Caco-2 (cell line): Measurements from ENCODE around the gene SDK2. TPM values are rescaled to one million over a fixed set of nuclear protein-coding genes. Genes with fewer than 3 reads are reported as not detected.

ENCODE experiments used
- BruUV-seq: library from RNA; stranded (reverse); fragments of 400-500 nt; replicated peaks from 2 replicates; lab custom pipeline; 2021; lab: Mats Ljungman, UMichigan
- CTCF ChIA-PET: fragments of 300-600 bp; sonication (Branson Sonifier 250); formaldehyde crosslinking; loops from one replicate; lab custom pipeline; 2022; ENCODE audit warnings: antibody characterized with exemption; lab: Charles Lee
- POLR2A ChIA-PET: fragments of 300-600 bp; sonication (Branson Sonifier 250); formaldehyde crosslinking; loops from one replicate; lab custom pipeline; 2022; ENCODE audit warnings: antibody characterized with exemption; lab: Charles Lee
- DNase-seq, 2 experiments: peaks; one replicate each; pipeline versions ENCODE4 v3.0.0 to v3.0.0-alpha.2; 2020 to 2022
- H3K27me3 ChIP-seq: replicated peaks from 2 replicates; pipeline ENCODE4 v1.6.0; 2011; ENCODE audit warnings: low read length; ENCODE audit not compliant: control insufficient read depth, insufficient read depth
- H3K36me3 ChIP-seq: 2 replicates; pipeline ENCODE4 v1.5.1; 2011; ENCODE audit warnings: low read length; ENCODE audit not compliant: control insufficient read depth, insufficient read depth
- H3K4me1 ChIP-seq: fragments of 250-450 bp; sonication (Bioruptor Pico); 2 replicates; pipeline ENCODE4 v1.5.1; 2020; ENCODE audit warnings: mild to moderate bottlenecking
- H3K4me3 ChIP-seq: 2 replicates; pipeline ENCODE4 v1.5.1; 2011; ENCODE audit warnings: low read depth, mild to moderate bottlenecking, control low read depth, low read length
- H3K9me3 ChIP-seq: fragments of 250-450 bp; sonication (Bioruptor Pico); 2 replicates; pipeline ENCODE4 v1.5.1; 2020; ENCODE audit warnings: mild to moderate bottlenecking, moderate library complexity
- H3K27ac Mint-ChIP-seq: one replicate; pipeline ENCODE4 v1.8.0; 2022; ENCODE audit warnings: mixed read lengths; ENCODE audit not compliant: unreplicated experiment
- H3K27me3 Mint-ChIP-seq: one replicate; pipeline ENCODE4 v1.8.0; 2022; ENCODE audit warnings: mixed read lengths; ENCODE audit not compliant: insufficient read depth, unreplicated experiment
- H3K36me3 Mint-ChIP-seq: one replicate; pipeline ENCODE4 v1.8.0; 2022; ENCODE audit warnings: mild to moderate bottlenecking, mixed read lengths; ENCODE audit not compliant: insufficient read depth, unreplicated experiment
- H3K4me1 Mint-ChIP-seq: one replicate; pipeline ENCODE4 v1.8.0; 2022; ENCODE audit warnings: low read depth, mixed read lengths; ENCODE audit not compliant: unreplicated experiment
- H3K4me3 Mint-ChIP-seq: one replicate; pipeline ENCODE4 v1.8.0; 2022; ENCODE audit warnings: mild to moderate bottlenecking, moderate library complexity, mixed read lengths; ENCODE audit not compliant: unreplicated experiment
- H3K9me3 Mint-ChIP-seq: one replicate; pipeline ENCODE4 v1.8.0; 2022; ENCODE audit warnings: mixed read lengths; ENCODE audit not compliant: unreplicated experiment
- intact Hi-C: fragments of 100-400 bp; cut with micrococcal nuclease; formaldehyde crosslinking; loops from one replicate; pipeline ENCODE4 v1.10.0; 2022; ENCODE audit not compliant: unreplicated experiment
- total RNA-seq: library from RNA; stranded (reverse); gene quantifications from 2 replicates; pipeline ENCODE4 v1.2.3, GENCODE V29; 2022
- TF ChIP-seq, protein P1 (sequence below), 2 experiments: fragments of 200-600 bp in 1 of 2; IDR thresholded peaks; 1 replicate in 1 of 2; 2 replicates in 1 of 2; pipeline versions ENCODE4 v1.5.1 to v1.8.0; 2011 to 2022; ENCODE audit warnings: antibody characterized with exemption in 1 of 2, control low read depth in 1 of 2, inconsistent platforms in 1 of 2, low read depth in 1 of 2, low read length in 1 of 2, mild to moderate bottlenecking in 1 of 2, moderate library complexity in 1 of 2; ENCODE audit not compliant: insufficient read depth in 1 of 2, severe bottlenecking in 1 of 2, unreplicated experiment in 1 of 2

The SDK2 gene
- total RNA-seq, 1 experiment from 2014 or later, result 0.09 TPM

DNA sequence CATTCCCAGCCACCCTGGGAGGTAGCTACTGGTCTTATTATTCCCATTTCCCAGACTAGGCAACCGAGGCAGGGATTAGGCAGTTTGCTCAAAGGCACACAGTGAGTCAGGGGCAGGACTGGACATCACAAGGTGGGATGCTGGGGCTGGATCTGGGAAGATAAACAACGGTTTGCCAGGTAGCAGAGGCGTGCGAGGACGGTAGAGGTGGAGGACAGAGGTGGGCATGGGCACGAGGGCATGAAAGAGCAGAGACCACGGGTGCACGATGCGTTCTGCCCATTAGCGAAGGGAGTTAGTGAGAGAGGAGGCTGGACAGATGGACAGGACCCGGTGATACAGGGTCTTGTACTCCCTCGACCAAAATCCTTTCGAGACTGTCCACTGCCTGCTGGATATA, 148.0 kb downstream of the SDK2 start:
- H3K4me1 ChIP-seq, result no peaks in the 10 kb centered on the region
- no peaks in the 10 kb centered on the region; the same call in 1 of the 2 replicates for H3K27me3 ChIP-seq
- Mint-ChIP-seq H3K27me3 (peaks cover 58% of the 10 kb centered on the region), H3K36me3 (no peaks in the 10 kb centered on the region), H3K27ac (no peak overlapping the region), H3K4me3 (no peak overlapping the region), H3K9me3 (no peaks in the 10 kb centered on the region), H3K4me1 (no peaks in the 10 kb centered on the region)
- ChIA-PET POLR2A (no interaction called here), CTCF (no interaction called here)
- no TSS peak for BruUV-seq
- intact Hi-C loops, result no loop called here
- no peak for DNase-seq
- H3K4me3 ChIP-seq, result no peak overlapping the region
- H3K9me3 ChIP-seq, result no peaks in the 10 kb centered on the region
- H3K36me3 ChIP-seq, result no peaks in the 10 kb centered on the region
- TF ChIP-seq, protein P1, sequence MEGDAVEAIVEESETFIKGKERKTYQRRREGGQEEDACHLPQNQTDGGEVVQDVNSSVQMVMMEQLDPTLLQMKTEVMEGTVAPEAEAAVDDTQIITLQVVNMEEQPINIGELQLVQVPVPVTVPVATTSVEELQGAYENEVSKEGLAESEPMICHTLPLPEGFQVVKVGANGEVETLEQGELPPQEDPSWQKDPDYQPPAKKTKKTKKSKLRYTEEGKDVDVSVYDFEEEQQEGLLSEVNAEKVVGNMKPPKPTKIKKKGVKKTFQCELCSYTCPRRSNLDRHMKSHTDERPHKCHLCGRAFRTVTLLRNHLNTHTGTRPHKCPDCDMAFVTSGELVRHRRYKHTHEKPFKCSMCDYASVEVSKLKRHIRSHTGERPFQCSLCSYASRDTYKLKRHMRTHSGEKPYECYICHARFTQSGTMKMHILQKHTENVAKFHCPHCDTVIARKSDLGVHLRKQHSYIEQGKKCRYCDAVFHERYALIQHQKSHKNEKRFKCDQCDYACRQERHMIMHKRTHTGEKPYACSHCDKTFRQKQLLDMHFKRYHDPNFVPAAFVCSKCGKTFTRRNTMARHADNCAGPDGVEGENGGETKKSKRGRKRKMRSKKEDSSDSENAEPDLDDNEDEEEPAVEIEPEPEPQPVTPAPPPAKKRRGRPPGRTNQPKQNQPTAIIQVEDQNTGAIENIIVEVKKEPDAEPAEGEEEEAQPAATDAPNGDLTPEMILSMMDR (IDR thresholded peaks at IDR 0.05; ENCODE audit: insufficient read depth in 1 of 2, low read depth in 1 of 2, low read length in 1 of 2, severe bottlenecking in 1 of 2, unreplicated experiment in 1 of 2), result no peak

DNA sequence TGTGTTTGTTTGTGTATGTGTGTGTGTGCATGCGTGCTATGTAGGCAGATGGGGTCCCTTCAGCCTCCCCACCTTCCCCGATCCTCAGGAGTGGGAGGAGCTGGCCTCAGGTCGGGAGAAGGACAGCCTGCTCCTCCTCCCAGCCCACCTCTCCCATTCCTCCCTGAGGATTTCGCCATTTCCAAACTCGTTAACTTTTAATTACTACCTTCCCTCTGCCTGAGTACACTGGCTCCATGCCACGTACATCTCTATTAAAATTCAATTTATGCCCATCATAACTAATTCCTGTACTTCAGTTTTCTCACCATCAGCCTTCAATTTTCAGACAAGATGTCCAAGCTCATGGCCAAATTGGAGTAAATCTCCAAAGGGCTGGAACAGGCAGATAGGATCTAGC, 148.6 kb downstream of the SDK2 start:
- no peak overlapping the region for H3K4me3 Mint-ChIP-seq
- ChIA-PET POLR2A (no interaction called here), CTCF (no interaction called here)
- DNase-seq, result no peak
- H3K27ac Mint-ChIP-seq, result no peak overlapping the region
- no peaks in the 10 kb centered on the region for H3K9me3 Mint-ChIP-seq
- Histone ChIP-seq H3K4me3 (no peak overlapping the region), H3K9me3 (no peaks in the 10 kb centered on the region), H3K4me1 (no peaks in the 10 kb centered on the region), H3K36me3 (no peaks in the 10 kb centered on the region), H3K27me3 (no peaks in the 10 kb centered on the region; the same call in 1 of the 2 replicates)
- no TSS peak for BruUV-seq
- no peaks in the 10 kb centered on the region for H3K4me1 Mint-ChIP-seq
- H3K36me3 Mint-ChIP-seq, result no peaks in the 10 kb centered on the region
- TF ChIP-seq, protein P1 (IDR thresholded peaks at IDR 0.05; ENCODE audit: insufficient read depth in 1 of 2, low read depth in 1 of 2, low read length in 1 of 2, severe bottlenecking in 1 of 2, unreplicated experiment in 1 of 2), result no peak
- H3K27me3 Mint-ChIP-seq, result peaks cover 58% of the 10 kb centered on the region
- intact Hi-C loops, result no loop called here

DNA sequence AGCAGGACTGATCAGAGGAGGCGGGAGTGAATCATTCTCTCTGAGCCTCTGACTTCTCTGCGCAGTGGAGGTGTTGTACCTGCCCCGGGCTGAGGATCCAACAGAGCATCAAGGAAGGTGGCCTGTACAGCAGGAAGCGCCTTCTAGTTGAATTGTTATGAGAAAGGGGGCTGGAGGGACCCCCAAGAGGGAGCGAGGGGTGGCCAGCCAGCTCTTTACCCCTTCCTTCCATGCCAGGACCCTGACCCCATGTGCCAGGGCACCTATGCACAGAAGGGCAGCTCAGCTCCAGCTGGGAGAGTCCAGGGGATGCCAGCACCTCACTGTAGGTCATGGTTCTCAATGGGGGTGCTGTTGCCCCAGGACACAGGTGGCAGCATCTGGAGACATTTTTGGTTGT, 149.3 kb downstream of the SDK2 start:
- no peaks in the 10 kb centered on the region for H3K4me1 Mint-ChIP-seq
- intact Hi-C loops, result no loop called here
- DNase-seq, result no peak
- no peak overlapping the region for H3K4me3 Mint-ChIP-seq
- ChIA-PET POLR2A (no interaction called here), CTCF (interaction anchor here (0.6 kb wide), 1 partner anchor 425 kb away, joined by 5 read pairs; no protein-coding TSS in a partner anchor)
- Histone ChIP-seq H3K36me3 (no peaks in the 10 kb centered on the region), H3K4me1 (no peaks in the 10 kb centered on the region), H3K9me3 (no peaks in the 10 kb centered on the region), H3K4me3 (no peak overlapping the region), H3K27me3 (no peaks in the 10 kb centered on the region; the same call in 1 of the 2 replicates)
- H3K27me3 Mint-ChIP-seq, result peaks cover 52% of the 10 kb centered on the region
- TF ChIP-seq, protein P1 (IDR thresholded peaks at IDR 0.05; ENCODE audit: insufficient read depth in 1 of 2, low read depth in 1 of 2, low read length in 1 of 2, severe bottlenecking in 1 of 2, unreplicated experiment in 1 of 2), result no peak
- H3K27ac Mint-ChIP-seq, result no peak overlapping the region
- no peaks in the 10 kb centered on the region for H3K36me3 Mint-ChIP-seq
- BruUV-seq, result no TSS peak
- H3K9me3 Mint-ChIP-seq, result no peaks in the 10 kb centered on the region
